OCI-LY3 (cell line): Measurements from ENCODE around the gene MYOF.

Experiments used
- CTCF ChIP-seq: fragments of 200-600, 300-600 bp; sonication (generic); IDR thresholded peaks from 2 replicates; pipeline ENCODE4 v1.5.1; 2014; ENCODE audit warnings: antibody characterized with exemption, low read length, low read depth
- EZH2phosphoT487 ChIP-seq: fragments of 200-600 bp; shearing (Covaris generic); IDR thresholded peaks from 2 replicates; pipeline ENCODE4 v1.6.1; 2018; ENCODE audit warnings: antibody characterized with exemption, mixed run types, low read depth

GRCh38 chr10:93413252-93413689 lies 68.9 kb downstream of the MYOF start:
- TF ChIP-seq CTCF (no peak), EZH2phosphoT487 (no peak)
